GM12872 (cell line): ENCODE data around the gene LAMB4.

Experiments
- CTCF ChIP-seq: IDR thresholded peaks from 3 replicates; pipeline ENCODE4 v1.5.1; 2011; ENCODE audit warnings: low read depth, mild to moderate bottlenecking, low read length, moderate library complexity; ENCODE audit not compliant: insufficient read depth

LAMB4 gene

GRCh38 chr7:107977048-107977447 is 153.1 kb downstream of the LAMB4 start:
- TF ChIP-seq CTCF, result no peak

- TF ChIP-seq CTCF, result no peak
These were observed 153.5 kb downstream of the LAMB4 start for GRCh38 chr7:107976620-107977019.

- TF ChIP-seq CTCF, result no peak
These were observed 154.7 kb downstream of the LAMB4 start for GRCh38 chr7:107975394-107976013.

GRCh38 chr7:107973861-107974260 is 156.3 kb downstream of the LAMB4 start:
- TF ChIP-seq CTCF, result no peak
